GM23248 (cell line): ENCODE data around the gene SERINC2.

ENCODE experiments used
- EZH2 ChIP-seq: fragments of 200-600 bp; sonication (generic); IDR thresholded peaks from 2 replicates; pipeline ENCODE4 v1.6.1; 2018; ENCODE audit warnings: antibody characterized with exemption, mild to moderate bottlenecking; ENCODE audit not compliant: insufficient read depth, poor library complexity, severe bottlenecking
- EZH2phosphoT487 ChIP-seq: fragments of 200-600 bp; sonication (generic); IDR thresholded peaks from 2 replicates; pipeline ENCODE4 v1.6.1; 2018; ENCODE audit warnings: antibody characterized with exemption, moderate library complexity, mild to moderate bottlenecking, low read depth; ENCODE audit not compliant: insufficient read depth

GRCh38 chr1:31418626-31419323, 5.8 kb downstream of the SERINC2 start:
- TF ChIP-seq EZH2 = no peak
- no peak for TF ChIP-seq EZH2phosphoT487
